CD1c-positive myeloid dendritic cell (primary cell): ENCODE data around the gene KCNMB1.
A peak's percentile ranks its signal among the peaks of the same experiment; 100 is the strongest.
"Not testable (repeated sequence)": the region's sequence is repeated elsewhere in the genome, so short reads cannot be mapped to it uniquely, and the experiment has no call there.

Experiments used
- DNase-seq: peaks from one replicate; pipeline ENCODE4 v3.0.0-alpha.2; 2016; ENCODE audit errors: extremely low spot score

KCNMB1 gene

GRCh38 chr5:170377027-170377426 lies 12.1 kb downstream of the KCNMB1 start:
- DNase-seq = no peak

GRCh38 chr5:170376526-170376925 lies 12.6 kb downstream of the KCNMB1 start:
- not testable (repeated sequence) for DNase-seq

DNA sequence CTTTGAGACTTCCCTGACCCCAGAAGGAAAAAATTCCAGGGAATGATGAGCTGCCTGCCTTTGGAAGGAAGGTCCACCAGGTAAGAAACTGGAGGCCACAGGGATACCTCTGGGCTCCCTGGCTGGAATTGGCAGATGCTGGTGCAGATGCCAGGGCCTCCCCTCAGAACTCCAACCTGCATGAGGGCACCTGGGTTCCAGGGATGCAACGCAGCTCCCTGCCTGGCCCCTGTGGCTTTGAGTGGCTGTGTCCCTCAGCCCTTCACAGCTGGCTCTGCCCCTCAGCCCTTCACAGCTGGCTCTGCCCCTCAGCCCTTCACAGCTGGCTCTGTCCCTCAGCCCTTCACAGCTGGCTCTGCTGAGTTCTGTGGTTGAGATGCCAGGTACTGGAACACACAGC lies 13.9 kb downstream of the KCNMB1 start:
- DNase-seq = no peak

GRCh38 chr5:170372971-170373370 lies 16.2 kb downstream of the KCNMB1 start:
- peak; percentile 39 for DNase-seq

DNA sequence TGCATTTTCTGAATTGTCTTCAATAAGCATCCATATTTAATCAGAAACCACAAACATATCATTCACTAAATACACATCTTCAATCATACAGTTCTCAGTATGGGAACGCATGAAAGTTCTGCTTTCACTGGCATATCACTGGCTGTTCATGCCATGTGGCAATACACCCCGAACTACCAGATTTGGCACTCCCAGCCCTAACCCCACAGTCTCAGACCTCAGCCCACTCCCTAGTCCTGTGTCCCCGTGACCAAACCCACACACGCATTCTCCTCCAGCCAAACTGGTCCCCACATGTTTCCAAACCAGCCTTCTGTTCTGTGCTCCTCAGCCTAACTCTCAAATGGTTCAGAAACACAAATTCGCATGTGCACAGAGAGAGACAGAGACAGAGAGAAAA lies 20.6 kb downstream of the KCNMB1 start:
- peak; percentile 53 for DNase-seq

DNA sequence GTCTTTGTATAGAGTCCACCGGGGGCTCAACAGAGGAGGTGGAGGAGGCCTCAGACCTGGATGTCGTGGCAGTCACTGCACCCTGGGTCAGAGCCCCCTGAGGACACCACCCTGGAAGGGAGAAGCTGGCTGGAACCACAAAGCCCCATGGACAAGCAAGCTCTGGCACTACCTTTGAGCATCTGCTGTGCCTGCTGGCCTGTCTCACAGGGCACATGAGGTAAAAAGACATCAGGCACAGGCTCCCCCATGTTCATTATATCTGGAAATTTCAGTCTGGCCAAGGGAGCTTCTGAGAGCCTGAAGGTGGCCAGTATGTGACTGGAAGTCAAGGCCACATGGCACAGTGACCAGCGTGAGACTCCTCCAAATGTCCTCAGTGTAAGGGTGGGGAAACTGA lies 22.9 kb downstream of the KCNMB1 start:
- no peak for DNase-seq

DNA sequence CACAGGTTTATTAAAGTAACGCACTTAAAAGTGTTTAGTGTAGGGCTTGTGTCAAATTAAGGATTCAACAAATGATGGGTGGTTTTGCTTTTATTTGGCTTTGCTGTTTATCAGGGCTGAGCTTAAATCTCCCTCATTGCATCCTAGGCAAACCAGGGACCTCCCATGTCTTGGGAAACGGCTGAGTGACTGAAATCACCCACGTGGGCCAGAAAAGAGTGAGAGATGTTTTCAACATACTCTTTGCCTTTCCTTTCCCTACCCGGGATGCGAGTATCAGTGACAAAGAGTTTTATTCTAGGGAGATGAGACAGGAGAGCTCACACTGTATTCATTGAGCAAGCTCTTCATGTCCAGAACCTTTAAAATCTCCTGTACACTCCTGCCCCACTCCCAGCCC lies 23.3 kb downstream of the KCNMB1 start:
- DNase-seq = no peak

DNA sequence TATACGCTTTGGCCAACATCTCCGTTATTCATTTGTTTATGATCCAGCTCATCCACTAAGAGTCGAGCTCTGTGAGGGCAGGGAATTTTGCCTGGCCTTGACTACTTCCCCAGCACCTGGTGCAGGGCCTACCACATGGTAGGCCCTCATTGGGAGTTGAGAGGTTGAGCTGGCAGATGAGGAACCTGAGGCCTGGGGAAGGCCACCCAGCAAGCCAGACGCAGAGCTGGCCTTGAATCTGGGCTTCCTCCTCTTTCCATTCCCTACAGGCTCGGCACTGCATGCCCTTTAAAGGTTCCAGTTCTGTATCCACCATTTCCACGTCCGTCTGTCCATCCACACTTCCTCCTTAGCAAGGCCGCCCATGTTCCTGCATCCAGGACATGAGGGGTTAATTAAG lies 24.2 kb downstream of the KCNMB1 start:
- DNase-seq = peak; percentile 34

GRCh38 chr5:170363671-170364070 lies 25.5 kb downstream of the KCNMB1 start:
- peak; percentile 87 for DNase-seq

GRCh38 chr5:170362656-170363055 lies 26.5 kb downstream of the KCNMB1 start:
- DNase-seq = no peak

GRCh38 chr5:170362102-170362501 lies 27.1 kb downstream of the KCNMB1 start:
- peak; percentile 19 for DNase-seq

DNA sequence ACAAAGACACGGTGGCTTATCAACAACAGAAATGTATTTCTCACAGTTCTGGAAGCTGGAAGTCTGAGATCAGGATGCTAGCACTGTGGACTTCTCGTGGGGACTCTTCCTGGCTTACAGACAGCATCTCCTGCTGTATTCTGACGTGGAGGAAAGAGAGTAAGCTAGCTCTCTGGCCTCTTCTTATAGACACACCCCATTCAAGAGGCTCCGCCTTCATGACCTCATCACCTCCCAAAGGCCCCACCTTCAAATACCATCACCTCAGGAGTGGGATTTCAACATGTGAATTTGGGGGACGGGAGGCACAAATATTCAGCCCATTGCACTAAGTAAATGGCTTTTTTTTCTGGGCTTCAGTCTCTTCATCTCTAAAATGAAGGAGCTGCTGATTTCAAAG lies 27.6 kb downstream of the KCNMB1 start:
- no peak for DNase-seq

GRCh38 chr5:170361116-170361515 lies 28.1 kb downstream of the KCNMB1 start:
- DNase-seq = peak; percentile 41

- DNase-seq = peak; percentile 79
These were observed 28.5 kb downstream of the KCNMB1 start for GRCh38 chr5:170360709-170361108.

- peak; percentile 94 for DNase-seq
These were observed 31.2 kb downstream of the KCNMB1 start for GRCh38 chr5:170357955-170358444.

DNA sequence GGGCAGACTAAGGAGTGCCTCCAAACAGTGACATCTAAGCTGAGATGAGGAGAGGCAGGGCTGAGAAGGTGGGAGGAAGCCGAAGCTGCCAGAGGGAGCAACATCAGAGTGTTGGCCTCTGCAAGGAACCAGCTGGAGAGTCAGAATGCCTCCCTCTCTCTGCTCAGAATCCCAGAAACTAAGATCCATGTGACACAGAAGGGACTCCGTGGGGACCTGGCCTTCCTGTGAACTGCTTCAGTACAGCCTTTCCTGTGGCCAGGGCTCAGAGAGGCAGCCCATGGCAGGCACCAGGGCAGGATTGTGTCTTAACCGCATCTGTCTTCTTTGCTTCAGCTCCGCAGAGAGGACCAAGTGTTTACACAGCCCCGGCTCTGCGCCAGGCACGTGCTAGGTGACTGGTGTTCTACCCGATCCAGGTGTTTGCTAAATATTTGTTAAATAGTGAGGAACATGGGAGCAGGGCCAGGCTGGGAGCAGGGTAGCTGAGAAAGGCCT lies 33.5 kb downstream of the KCNMB1 start:
- DNase-seq = no peak

- DNase-seq = no peak
These were observed 35.2 kb downstream of the KCNMB1 start for GRCh38 chr5:170353961-170354360.

- DNase-seq = peak; percentile 38
These were observed 36.0 kb downstream of the KCNMB1 start for GRCh38 chr5:170353011-170353761.

DNA sequence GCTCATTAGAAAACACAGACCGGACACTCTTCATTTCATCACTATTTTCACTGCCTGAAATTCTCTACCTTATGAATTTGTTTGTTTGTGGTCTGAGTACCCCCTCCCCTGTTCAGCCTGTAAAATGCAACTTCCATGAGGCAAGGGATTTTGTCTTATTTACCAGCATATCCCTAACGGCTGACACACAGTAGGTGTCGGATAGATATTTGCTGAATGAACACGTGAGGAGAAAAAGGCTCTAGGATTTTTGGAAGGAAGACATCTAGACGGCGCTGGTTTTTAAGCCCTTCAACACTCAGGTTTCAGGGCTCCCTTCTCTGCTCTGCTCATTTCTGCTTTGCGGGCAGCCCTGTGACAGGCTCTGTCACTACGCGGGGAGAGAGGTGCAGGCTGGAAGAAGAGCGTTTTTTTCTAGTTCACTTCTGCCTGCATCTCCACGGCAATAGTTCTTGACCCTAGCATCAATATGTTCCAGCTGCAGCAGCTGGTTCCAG lies 41.0 kb downstream of the KCNMB1 start:
- DNase-seq = no peak

GRCh38 chr5:170347022-170347567 lies 42.1 kb downstream of the KCNMB1 start:
- no peak for DNase-seq

- DNase-seq = no peak
These were observed 43.2 kb downstream of the KCNMB1 start for GRCh38 chr5:170345971-170346370.

DNA sequence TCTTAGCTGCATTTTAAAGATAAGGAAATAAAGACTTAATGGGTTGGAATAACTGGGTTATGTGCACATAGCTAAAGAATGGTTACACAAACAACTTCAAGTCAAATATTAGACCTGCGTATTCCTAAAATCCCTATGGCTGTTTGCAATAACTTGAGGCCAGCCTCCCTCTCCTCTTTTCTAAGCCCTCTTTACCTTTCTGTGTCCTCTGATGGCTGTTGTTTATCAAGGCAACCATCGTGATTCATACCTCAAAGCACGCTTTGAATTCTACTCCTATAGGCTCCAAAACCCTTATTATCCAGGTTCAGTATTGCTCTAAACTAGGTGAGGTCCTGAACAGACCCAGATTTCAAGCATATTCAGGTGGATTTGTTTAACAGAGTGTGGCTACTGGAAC lies 46.0 kb downstream of the KCNMB1 start:
- no peak for DNase-seq

DNA sequence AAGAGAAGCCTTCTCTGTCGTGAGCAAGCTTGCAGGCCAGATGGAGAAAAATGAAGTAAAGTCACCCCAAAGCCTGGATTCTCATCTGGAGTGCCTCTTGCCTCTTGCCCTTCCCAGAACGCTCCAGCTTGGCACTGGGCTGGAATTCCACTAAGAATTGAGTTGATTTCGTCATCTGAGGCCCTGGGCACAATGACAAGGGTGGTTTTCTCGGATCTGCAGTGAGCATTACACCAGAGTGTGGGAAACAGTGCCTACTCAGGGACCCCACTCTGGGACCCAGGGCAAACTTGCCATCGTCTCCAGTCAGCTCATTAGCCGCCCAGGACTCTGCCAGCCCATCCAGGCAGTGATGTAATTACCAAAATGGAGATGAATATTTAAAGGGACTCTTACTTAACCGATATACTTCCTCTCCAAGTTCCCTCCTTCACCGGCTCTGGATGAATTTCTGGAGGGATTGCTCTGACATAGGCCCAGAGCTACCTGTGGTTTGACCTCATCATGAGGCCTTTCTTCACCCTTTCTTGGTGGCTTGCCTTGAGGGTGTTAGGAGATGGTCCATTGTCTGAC lies 46.9 kb downstream of the KCNMB1 start:
- no peak for DNase-seq
